Natural killer cell (primary cell): ENCODE data around the gene CST11. TPM values are rescaled to one million over a fixed set of nuclear protein-coding genes. Genes with fewer than 3 reads are reported as not detected.

ENCODE experiments used
- ATAC-seq, 3 donors: fragments of 150-1000 bp in 2 of 3; fragments of 200-7000 bp in 1 of 3; cut with Tn5 transposase; 1 replicate in 1 of 3; 2 replicates in 2 of 3; pipeline ENCODE4 v1.10.0; 2021; ENCODE audit warnings: mild to moderate bottlenecking in 2 of 3, moderate library complexity in 2 of 3
- DNase-seq, 2 donors: peaks; one replicate each; pipeline versions ENCODE4 v3.0.0 to v3.0.0-alpha.2; 2013 to 2021; ENCODE audit warnings: mixed read lengths in 1 of 2
- H3K27ac ChIP-seq: one replicate; pipeline ENCODE4 v1.5.1; 2013; ENCODE audit warnings: mild to moderate bottlenecking, low read length
- H3K27me3 ChIP-seq: one replicate; pipeline ENCODE4 v1.6.1; 2013; ENCODE audit warnings: low read length; ENCODE audit not compliant: control insufficient read depth, insufficient read depth
- H3K36me3 ChIP-seq: one replicate; pipeline ENCODE4 v1.6.1; 2013; ENCODE audit warnings: low read length; ENCODE audit not compliant: control insufficient read depth, insufficient read depth
- H3K4me1 ChIP-seq: one replicate; pipeline ENCODE4 v1.6.1; 2013; ENCODE audit warnings: low read length; ENCODE audit not compliant: control insufficient read depth, insufficient read depth
- H3K4me3 ChIP-seq: one replicate; pipeline ENCODE4 v1.5.1; 2013; ENCODE audit warnings: low read length
- H3K9me3 ChIP-seq: one replicate; pipeline ENCODE4 v1.6.1; 2013; ENCODE audit warnings: low read length; ENCODE audit not compliant: control insufficient read depth, insufficient read depth
- H3K27ac Mint-ChIP-seq, 2 donors: one replicate each; pipeline ENCODE4 v1.8.0; 2022; ENCODE audit warnings: mild to moderate bottlenecking in 2 of 2, mixed read lengths in 2 of 2, moderate library complexity in 1 of 2
- H3K27me3 Mint-ChIP-seq, 2 donors: one replicate each; pipeline ENCODE4 v1.8.0; 2022; ENCODE audit warnings: low read depth in 2 of 2, mixed read lengths in 2 of 2
- H3K36me3 Mint-ChIP-seq: one replicate; pipeline ENCODE4 v1.8.0; 2022; ENCODE audit warnings: mixed read lengths
- H3K4me1 Mint-ChIP-seq, 2 donors: one replicate each; pipeline ENCODE4 v1.8.0; 2022; ENCODE audit warnings: mixed read lengths in 2 of 2
- H3K4me3 Mint-ChIP-seq: one replicate; pipeline ENCODE4 v1.8.0; 2022; ENCODE audit warnings: mild to moderate bottlenecking, moderate library complexity, mixed read lengths
- H3K9me3 Mint-ChIP-seq, 2 donors: one replicate each; pipeline ENCODE4 v1.8.0; 2022; ENCODE audit warnings: mixed read lengths in 2 of 2
- CTCF ChIP-seq: fragments of 200-600 bp; IDR thresholded peaks from one replicate; pipeline ENCODE4 v1.8.0; 2022; ENCODE audit warnings: antibody characterized with exemption
- WGBS: methylation state at CpG from one replicate; pipeline ENCODE4 v1.1.7; 2013; ENCODE audit warnings: missing lambda C conversion rate; ENCODE audit not compliant: insufficient coverage; 5-methylcytosine and 5-hydroxymethylcytosine counted together
- intact Hi-C: fragments of 100-400 bp; cut with micrococcal nuclease; formaldehyde crosslinking; loops from one replicate; pipeline ENCODE4 v1.14.2; 2022
- total RNA-seq, 4 donors: library from RNA; stranded (reverse); fragments of 120-200 nt in 1 of 4; gene quantifications; one replicate each; pipeline versions ENCODE4 v1.2.3 to v1.2.4, GENCODE V29; 2013 to 2022

Gene CST11
- total RNA-seq, 3 donors from 2014 or later (not counting 1 experiment from before 2014, with no cell fraction given): not detected

GRCh38 chr20:23435626-23436539 lies 16.8 kb downstream of the CST11 start:
- no peak for TF ChIP-seq CTCF
- Histone ChIP-seq H3K27me3 (no peaks in the 10 kb centered on the region), H3K4me3 (no peak overlapping the region), H3K36me3 (no peaks in the 10 kb centered on the region), H3K9me3 (no peaks in the 10 kb centered on the region), H3K4me1 (no peaks in the 10 kb centered on the region), H3K27ac (no peak overlapping the region)
- 90% methylated on average over 10 of the region's 11 CpGs for WGBS
- no peak for DNase-seq
- Mint-ChIP-seq H3K9me3 (no peaks in the 10 kb centered on the region), H3K27ac (no peak overlapping the region), H3K36me3 (no peaks in the 10 kb centered on the region), H3K4me3 (no peak overlapping the region), H3K4me1 (no peaks in the 10 kb centered on the region), H3K27me3 (no peaks in the 10 kb centered on the region)
- no peak for ATAC-seq
- intact Hi-C loops: no loop called here

- H3K27me3 ChIP-seq: no peaks in the 10 kb centered on the region
- H3K9me3 Mint-ChIP-seq: no peaks in the 10 kb centered on the region
- ATAC-seq: no peak
- no peaks in the 10 kb centered on the region for H3K4me1 Mint-ChIP-seq
- TF ChIP-seq CTCF: no peak
- no peak overlapping the region for H3K4me3 ChIP-seq
- no peak for DNase-seq
- H3K36me3 Mint-ChIP-seq: no peaks in the 10 kb centered on the region
- H3K27me3 Mint-ChIP-seq: no peaks in the 10 kb centered on the region
- WGBS: 93% methylated on average over 7 of the region's 7 CpGs
- no peaks in the 10 kb centered on the region for H3K36me3 ChIP-seq
- no peak overlapping the region for H3K27ac Mint-ChIP-seq
- H3K4me3 Mint-ChIP-seq: no peak overlapping the region
- intact Hi-C loops: no loop called here
- H3K27ac ChIP-seq: no peak overlapping the region
- no peaks in the 10 kb centered on the region for H3K4me1 ChIP-seq
- no peaks in the 10 kb centered on the region for H3K9me3 ChIP-seq
Observed at GRCh38 chr20:23434521-23435313, 18.0 kb downstream of the CST11 start.

GRCh38 chr20:23433628-23434027 lies 19.0 kb downstream of the CST11 start:
- no peak overlapping the region for H3K27ac ChIP-seq
- H3K4me3 ChIP-seq: no peak overlapping the region
- H3K36me3 Mint-ChIP-seq: no peaks in the 10 kb centered on the region
- no peaks in the 10 kb centered on the region for H3K27me3 ChIP-seq
- H3K9me3 Mint-ChIP-seq: no peaks in the 10 kb centered on the region
- no peaks in the 10 kb centered on the region for H3K27me3 Mint-ChIP-seq
- WGBS: 80% methylated on average over 3 of the region's 3 CpGs
- no peaks in the 10 kb centered on the region for H3K4me1 Mint-ChIP-seq
- intact Hi-C loops: no loop called here
- no peaks in the 10 kb centered on the region for H3K36me3 ChIP-seq
- no peaks in the 10 kb centered on the region for H3K9me3 ChIP-seq
- H3K4me3 Mint-ChIP-seq: no peak overlapping the region
- TF ChIP-seq CTCF: no peak
- DNase-seq: no peak
- H3K27ac Mint-ChIP-seq: no peak overlapping the region
- H3K4me1 ChIP-seq: no peaks in the 10 kb centered on the region
- ATAC-seq: no peak
